M059J (cell line): ENCODE data around the gene MYADML2. TPM values are rescaled to one million over a fixed set of nuclear protein-coding genes. Genes with fewer than 3 reads are reported as not detected.
"Not testable (repeated sequence)": the region's sequence is repeated elsewhere in the genome, so short reads cannot be mapped to it uniquely, and the experiment has no call there.

Experiments used
- DNase-seq: peaks from one replicate; pipeline ENCODE4 v3.0.0-alpha.2; 2012; ENCODE audit warnings: low read depth
- total RNA-seq: library from RNA; depleted of rRNA; stranded (reverse); fragments of >200 nt; shearing (Covaris generic); gene quantifications from 2 replicates; pipeline ENCODE4 v1.2.3, GENCODE V29; 2014

Gene MYADML2
- total RNA-seq, 1 experiment from 2014 or later = not detected

GRCh38 chr17:81926451-81927151, 20.4 kb downstream of the MYADML2 start:
- peak; percentile 83 for DNase-seq

- no peak for DNase-seq
These were observed 21.1 kb downstream of the MYADML2 start for GRCh38 chr17:81925860-81926450.

- no peak for DNase-seq
These were observed 22.2 kb downstream of the MYADML2 start for GRCh38 chr17:81924557-81925532.

- DNase-seq = no peak
These were observed 23.5 kb downstream of the MYADML2 start for GRCh38 chr17:81923302-81924260.

GRCh38 chr17:81922566-81923301, 24.3 kb downstream of the MYADML2 start:
- DNase-seq = no peak

GRCh38 chr17:81921996-81922565, 25.0 kb downstream of the MYADML2 start:
- no peak for DNase-seq

GRCh38 chr17:81921537-81921862, 25.5 kb downstream of the MYADML2 start:
- no peak for DNase-seq

GRCh38 chr17:81920612-81921536, 26.2 kb downstream of the MYADML2 start:
- DNase-seq = no peak

- no peak for DNase-seq
These were observed 28.0 kb downstream of the MYADML2 start for GRCh38 chr17:81918832-81919545.

- not testable (repeated sequence) for DNase-seq
These were observed 28.7 kb downstream of the MYADML2 start for GRCh38 chr17:81918333-81918669.

- peak; percentile 65 for DNase-seq
These were observed 29.3 kb downstream of the MYADML2 start, which contains the start of gene SIRT7 for GRCh38 chr17:81917565-81918332. Gene SIRT7, minus strand, starts transcription at chr17:81918176. Its CDS starts 45 bp downstream, at chr17:81918131.

- DNase-seq = peak; percentile 52
These were observed 30.6 kb downstream of the MYADML2 start for GRCh38 chr17:81916234-81917001.

GRCh38 chr17:81915331-81915730, 31.7 kb downstream of the MYADML2 start:
- no peak for DNase-seq

GRCh38 chr17:81914103-81914850, 32.8 kb downstream of the MYADML2 start:
- DNase-seq = no peak

- DNase-seq = no peak
These were observed 33.5 kb downstream of the MYADML2 start for GRCh38 chr17:81913394-81914102.
